OCI-LY7 (cell line): Measurements from ENCODE around the gene TRIM15. TPM values are rescaled to one million over a fixed set of nuclear protein-coding genes. Genes with fewer than 3 reads are reported as not detected.
A peak's percentile ranks its signal among the peaks of the same experiment; 100 is the strongest.
"Not testable (repeated sequence)": the region's sequence is repeated elsewhere in the genome, so short reads cannot be mapped to it uniquely, and the experiment has no call there.

Experiments used
- BruUV-seq: library from RNA; stranded (reverse); fragments of 400-500 nt; replicated peaks from 2 replicates; lab custom pipeline; 2021; lab: Mats Ljungman, UMichigan
- CTCF ChIA-PET: fragments of 300-600 bp; sonication (Branson Sonifier 250); formaldehyde crosslinking; loops from one replicate; lab custom pipeline; 2022; ENCODE audit warnings: antibody characterized with exemption; ENCODE audit not compliant: unreplicated experiment; lab: Charles Lee
- POLR2A ChIA-PET: fragments of 300-600 bp; sonication (Branson Sonifier 250); formaldehyde crosslinking; loops from one replicate; lab custom pipeline; 2022; ENCODE audit warnings: antibody characterized with exemption; lab: Charles Lee
- DNase-seq: peaks from one replicate; pipeline ENCODE4 v3.0.0-alpha.2; 2015; ENCODE audit warnings: low spot score
- H2AFZ ChIP-seq: fragments of 200-600 bp; sonication (generic), shearing (Covaris generic); 2 replicates; pipeline ENCODE4 v1.6.1; 2014; ENCODE audit warnings: mild to moderate bottlenecking, antibody characterized with exemption, low read length, moderate library complexity
- H3K27ac ChIP-seq: fragments of 200-600 bp; sonication (generic); 2 replicates; pipeline ENCODE4 v1.5.1; 2014; ENCODE audit warnings: mixed run types, low read depth, mild to moderate bottlenecking, moderate library complexity, low read length, inconsistent platforms; ENCODE audit not compliant: poor library complexity, severe bottlenecking
- H3K36me3 ChIP-seq: fragments of 200-600 bp; sonication (generic); 2 replicates; pipeline ENCODE4 v1.6.1; 2014; ENCODE audit warnings: mild to moderate bottlenecking, antibody characterized with exemption, low read length, moderate library complexity, mixed read lengths; ENCODE audit not compliant: insufficient read depth
- H3K4me1 ChIP-seq: fragments of 200-600 bp; sonication (generic); 2 replicates; pipeline ENCODE4 v1.5.1; 2014; ENCODE audit warnings: mild to moderate bottlenecking, low read length; ENCODE audit not compliant: insufficient read depth, poor library complexity, severe bottlenecking
- H3K4me2 ChIP-seq: fragments of 200-600 bp; sonication (generic); 2 replicates; pipeline ENCODE4 v1.6.1; 2014; ENCODE audit warnings: mild to moderate bottlenecking, low read length
- H3K4me3 ChIP-seq: fragments of 200-600 bp; sonication (generic); 2 replicates; pipeline ENCODE4 v1.5.1; 2014; ENCODE audit warnings: mild to moderate bottlenecking, low read depth, low read length; ENCODE audit not compliant: poor library complexity, severe bottlenecking
- H3K79me2 ChIP-seq: fragments of 200-600 bp; sonication (generic); 2 replicates; pipeline ENCODE4 v1.6.1; 2016; ENCODE audit warnings: low read depth, mild to moderate bottlenecking, low read length, moderate library complexity, mixed read lengths; ENCODE audit not compliant: insufficient read depth
- H3K9me2 ChIP-seq: fragments of 200-600 bp; sonication (generic); 2 replicates; pipeline ENCODE4 v1.6.1; 2016; ENCODE audit warnings: mild to moderate bottlenecking, low read length, mixed read lengths; ENCODE audit not compliant: insufficient read depth
- H3K9me3 ChIP-seq: fragments of 200-600 bp; sonication (generic); 2 replicates; pipeline ENCODE4 v1.6.1; 2014; ENCODE audit warnings: mild to moderate bottlenecking, mixed run types, low read length, mixed read lengths
- H4K20me1 ChIP-seq: fragments of 200-600 bp; sonication (generic); 2 replicates; pipeline ENCODE4 v1.6.1; 2014; ENCODE audit warnings: mild to moderate bottlenecking, antibody characterized with exemption, low read length, moderate library complexity, mixed read lengths; ENCODE audit not compliant: insufficient read depth
- CTCF ChIP-seq: fragments of 200-600 bp; sonication (generic); conservative IDR thresholded peaks from 2 replicates; pipeline ENCODE4 v1.5.1; 2014; ENCODE audit warnings: mild to moderate bottlenecking, antibody characterized with exemption, low read length, moderate library complexity, mixed read lengths
- EZH2phosphoT487 ChIP-seq: fragments of 200-600 bp; sonication (generic); IDR thresholded peaks from 2 replicates; pipeline ENCODE4 v1.6.1; 2018; ENCODE audit warnings: low read depth, borderline replicate concordance, mild to moderate bottlenecking, mixed run types, antibody characterized with exemption, low read length, moderate library complexity, mixed read lengths
- intact Hi-C: fragments of 100-400 bp; cut with micrococcal nuclease; formaldehyde crosslinking; loops from one replicate; pipeline ENCODE4 v1.10.0; 2022; ENCODE audit not compliant: unreplicated experiment
- total RNA-seq, 2 experiments: library from RNA; depleted of rRNA in 1 of 2; stranded (reverse); fragments of >200 nt in 1 of 2; shearing (Covaris generic) in 1 of 2; gene quantifications; 2 replicates each; pipeline ENCODE4 v1.2.3, GENCODE V29; 2014 to 2022

Gene TRIM15
- total RNA-seq, 2 experiments from 2014 or later = not detected

GRCh38 chr6:30116724-30117123 lies 46.6 kb upstream of the TRIM15 start:
- Histone ChIP-seq H3K4me3 (no peak overlapping the region), H3K4me2 (no peak overlapping the region), H3K36me3 (no peaks in the 10 kb centered on the region), H4K20me1 (no peaks in the 10 kb centered on the region), H3K79me2 (no peaks in the 10 kb centered on the region), H3K27ac (no peak overlapping the region), H3K9me2 (no peaks in the 10 kb centered on the region), H3K9me3 (no peaks in the 10 kb centered on the region), H2AFZ (no peak overlapping the region), H3K4me1 (no peaks in the 10 kb centered on the region)
- intact Hi-C loops = no loop called here
- CTCF ChIA-PET = no interaction called here
- no peak for DNase-seq
- no TSS peak for BruUV-seq
- POLR2A ChIA-PET = no interaction called here
- TF ChIP-seq EZH2phosphoT487 (no peak), CTCF (peak; percentile 43; the same call in 1 of the 2 replicates)

GRCh38 chr6:30118691-30119090 lies 44.7 kb upstream of the TRIM15 start:
- H3K27ac ChIP-seq, BruUV-seq, H3K9me2 ChIP-seq, H3K4me3 ChIP-seq, H3K79me2 ChIP-seq, intact Hi-C loops, CTCF ChIA-PET, H2AFZ ChIP-seq, H3K9me3 ChIP-seq, DNase-seq, H4K20me1 ChIP-seq, H3K4me1 ChIP-seq, H3K4me2 ChIP-seq, H3K36me3 ChIP-seq: not testable (repeated sequence)
- POLR2A ChIA-PET = interaction anchor here (0.6 kb wide), 1 partner anchor 9 kb away, joined by 3 read pairs; no protein-coding TSS in a partner anchor

- POLR2A ChIA-PET = no interaction called here
- Histone ChIP-seq H3K4me3 (no peak overlapping the region), H2AFZ (no peak overlapping the region), H3K79me2 (no peaks in the 10 kb centered on the region), H3K9me3 (no peaks in the 10 kb centered on the region), H3K27ac (no peak overlapping the region), H3K36me3 (no peaks in the 10 kb centered on the region), H3K9me2 (no peaks in the 10 kb centered on the region), H4K20me1 (no peaks in the 10 kb centered on the region), H3K4me1 (no peaks in the 10 kb centered on the region), H3K4me2 (no peak overlapping the region)
- intact Hi-C loops = no loop called here
- DNase-seq = no peak
- TF ChIP-seq EZH2phosphoT487 (no peak), CTCF (no peak)
- CTCF ChIA-PET = no interaction called here
- BruUV-seq = no TSS peak
Observed at GRCh38 chr6:30121446-30122366, 41.6 kb upstream of the TRIM15 start.
